Upper lobe of right lung (tissue), 1 donor: ENCODE measurements around the gene PLBD2. TPM values are rescaled to one million over a fixed set of nuclear protein-coding genes. Genes with fewer than 3 reads are reported as not detected.

Experiments used
- ATAC-seq: fragments of 200-7000 bp; cut with Tn5 transposase; one replicate; pipeline ENCODE4 v1.9.1; 2020; ENCODE audit warnings: mild to moderate bottlenecking, moderate library complexity
- DNase-seq: peaks from one replicate; pipeline ENCODE4 v3.0.0-alpha.2; 2020
- H3K27ac ChIP-seq: fragments of 200-600 bp; one replicate; pipeline ENCODE4 v1.8.0; 2022
- H3K27me3 ChIP-seq: fragments of 200-600 bp; one replicate; pipeline ENCODE4 v1.8.0; 2022; ENCODE audit warnings: mild to moderate bottlenecking
- H3K36me3 ChIP-seq: fragments of 200-600 bp; one replicate; pipeline ENCODE4 v1.8.0; 2022
- H3K4me1 ChIP-seq: fragments of 200-600 bp; one replicate; pipeline ENCODE4 v1.8.0; 2022
- H3K4me3 ChIP-seq: fragments of 200-600 bp; one replicate; pipeline ENCODE4 v1.8.0; 2022; ENCODE audit warnings: mild to moderate bottlenecking
- H3K9me3 ChIP-seq: fragments of 200-600 bp; one replicate; pipeline ENCODE4 v1.8.0; 2022
- intact Hi-C: fragments of 100-400 bp; cut with DNase I; formaldehyde crosslinking; loops from one replicate; pipeline ENCODE4 v1.11.0; 2022
- total RNA-seq: library from RNA; stranded (reverse); fragmentation: NEBNext Ultra II Directional; extraction: Animal tissue kit (Norgen Biotek cat#: 25700); gene quantifications from one replicate; pipeline ENCODE4 v1.2.1, GENCODE V29; 2021
- TF ChIP-seq, protein P1 (sequence below): fragments of 200-600 bp; IDR thresholded peaks from one replicate; pipeline ENCODE4 v1.8.0; 2022; ENCODE audit warnings: antibody characterized with exemption
- donor health status: DM: no; HTN: yes; CAD: no; lungs with severe emphysema.

PLBD2 gene
- total RNA-seq, 1 donor from 2014 or later, result 41.0 TPM

DNA sequence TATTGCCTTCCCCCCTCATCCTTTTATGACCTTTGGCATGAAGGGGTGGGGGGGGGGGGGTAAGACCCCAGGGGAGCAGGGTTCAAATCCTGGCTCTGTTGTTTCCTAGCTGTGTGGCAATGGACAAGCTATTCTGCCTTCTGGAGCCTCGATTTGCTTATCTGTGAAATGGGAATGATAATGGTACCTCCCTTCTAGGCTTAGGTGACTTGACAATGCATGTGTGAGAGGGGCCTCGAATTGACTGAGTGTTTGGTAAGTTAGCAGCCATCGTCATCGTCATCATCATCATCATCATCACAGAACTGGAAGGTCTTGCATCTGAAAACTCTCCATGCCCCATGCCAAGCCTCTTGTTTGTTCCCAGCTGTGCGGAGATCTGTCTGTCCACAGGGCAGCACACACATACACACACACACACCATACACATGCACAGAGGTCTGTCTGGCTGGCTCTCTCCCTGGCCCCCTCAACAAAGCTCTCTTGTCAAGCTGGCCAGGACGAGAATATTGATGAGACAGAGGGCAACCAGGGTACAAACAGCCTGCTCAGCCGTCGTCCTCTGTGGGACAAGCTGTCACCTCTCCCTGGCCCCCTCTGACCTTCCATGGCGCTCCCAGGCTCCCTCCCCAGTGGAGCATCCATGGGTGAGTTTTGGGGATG, 51.2 kb downstream of the PLBD2 start:
- Histone ChIP-seq H3K27ac (no peak overlapping the region), H3K27me3 (peaks cover 5% of the 10 kb centered on the region), H3K36me3 (no peaks in the 10 kb centered on the region), H3K9me3 (no peaks in the 10 kb centered on the region), H3K4me1 (peaks cover 1% of the 10 kb centered on the region), H3K4me3 (no peak overlapping the region)
- DNase-seq (no peak), ATAC-seq (no peak)
- TF ChIP-seq, protein P1, sequence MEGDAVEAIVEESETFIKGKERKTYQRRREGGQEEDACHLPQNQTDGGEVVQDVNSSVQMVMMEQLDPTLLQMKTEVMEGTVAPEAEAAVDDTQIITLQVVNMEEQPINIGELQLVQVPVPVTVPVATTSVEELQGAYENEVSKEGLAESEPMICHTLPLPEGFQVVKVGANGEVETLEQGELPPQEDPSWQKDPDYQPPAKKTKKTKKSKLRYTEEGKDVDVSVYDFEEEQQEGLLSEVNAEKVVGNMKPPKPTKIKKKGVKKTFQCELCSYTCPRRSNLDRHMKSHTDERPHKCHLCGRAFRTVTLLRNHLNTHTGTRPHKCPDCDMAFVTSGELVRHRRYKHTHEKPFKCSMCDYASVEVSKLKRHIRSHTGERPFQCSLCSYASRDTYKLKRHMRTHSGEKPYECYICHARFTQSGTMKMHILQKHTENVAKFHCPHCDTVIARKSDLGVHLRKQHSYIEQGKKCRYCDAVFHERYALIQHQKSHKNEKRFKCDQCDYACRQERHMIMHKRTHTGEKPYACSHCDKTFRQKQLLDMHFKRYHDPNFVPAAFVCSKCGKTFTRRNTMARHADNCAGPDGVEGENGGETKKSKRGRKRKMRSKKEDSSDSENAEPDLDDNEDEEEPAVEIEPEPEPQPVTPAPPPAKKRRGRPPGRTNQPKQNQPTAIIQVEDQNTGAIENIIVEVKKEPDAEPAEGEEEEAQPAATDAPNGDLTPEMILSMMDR, result no peak
- intact Hi-C loops, result no loop called here

DNA sequence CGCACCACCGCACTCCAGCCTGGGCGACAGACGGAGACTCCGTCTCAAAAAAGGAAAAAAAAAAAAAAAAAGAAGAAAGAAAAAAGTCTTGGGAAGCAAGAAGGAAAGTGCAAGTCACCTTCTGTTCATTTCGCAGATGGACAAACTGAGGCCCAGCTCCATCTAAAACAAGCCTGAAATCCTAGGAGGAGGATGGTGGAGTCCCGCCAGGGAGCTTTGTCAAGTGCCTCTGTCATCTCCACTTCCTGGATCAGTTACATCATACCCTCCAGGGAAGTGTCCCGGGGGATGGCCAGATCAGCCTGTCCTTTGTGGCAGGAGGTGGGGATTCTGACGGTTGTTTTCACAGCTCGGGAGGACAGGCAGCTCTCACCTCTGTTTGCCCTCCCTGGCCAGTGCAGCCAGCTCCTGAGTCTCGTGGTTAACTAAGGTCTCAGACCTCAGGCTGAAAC, 55.1 kb downstream of the PLBD2 start:
- Histone ChIP-seq H3K36me3 (no peaks in the 10 kb centered on the region), H3K9me3 (no peaks in the 10 kb centered on the region), H3K4me3 (no peak overlapping the region), H3K27me3 (peaks cover 5% of the 10 kb centered on the region), H3K4me1 (peaks cover 6% of the 10 kb centered on the region), H3K27ac (no peak overlapping the region)
- peak; percentile 34 for ATAC-seq
- intact Hi-C loops, result no loop called here
- TF ChIP-seq, protein P1, result no peak
- DNase-seq, result no peak

DNA sequence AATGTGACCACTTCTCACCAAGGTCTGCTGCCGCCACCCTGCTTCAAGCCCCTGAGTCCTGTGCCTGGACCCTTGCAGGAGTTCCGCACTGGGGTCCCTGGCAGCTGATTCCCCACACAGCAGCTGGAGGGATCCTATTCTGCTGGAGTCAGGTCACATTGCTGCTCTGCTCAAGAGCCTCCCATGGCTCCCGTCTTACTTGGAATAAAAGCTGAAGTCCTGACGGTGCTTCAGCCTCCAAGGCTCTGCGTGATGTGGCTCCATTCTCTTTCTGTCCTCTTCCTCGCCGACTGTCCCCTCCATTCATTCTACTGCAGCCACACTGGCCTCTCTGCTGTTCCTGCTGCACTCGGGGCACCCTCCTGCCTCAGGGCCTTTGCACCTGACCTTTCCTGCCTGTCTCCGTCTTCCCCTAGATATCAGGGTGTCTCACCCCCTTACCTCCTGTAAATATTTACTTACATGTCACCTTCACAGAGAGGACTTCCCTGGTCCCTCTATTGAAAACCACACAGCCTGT, 56.2 kb downstream of the PLBD2 start:
- DNase-seq (no peak), ATAC-seq (no peak)
- TF ChIP-seq, protein P1, result no peak
- Histone ChIP-seq H3K27ac (no peak overlapping the region), H3K9me3 (no peaks in the 10 kb centered on the region), H3K4me1 (peaks cover 13% of the 10 kb centered on the region), H3K27me3 (peaks cover 5% of the 10 kb centered on the region), H3K4me3 (no peak overlapping the region), H3K36me3 (no peaks in the 10 kb centered on the region)
- intact Hi-C loops, result no loop called here

DNA sequence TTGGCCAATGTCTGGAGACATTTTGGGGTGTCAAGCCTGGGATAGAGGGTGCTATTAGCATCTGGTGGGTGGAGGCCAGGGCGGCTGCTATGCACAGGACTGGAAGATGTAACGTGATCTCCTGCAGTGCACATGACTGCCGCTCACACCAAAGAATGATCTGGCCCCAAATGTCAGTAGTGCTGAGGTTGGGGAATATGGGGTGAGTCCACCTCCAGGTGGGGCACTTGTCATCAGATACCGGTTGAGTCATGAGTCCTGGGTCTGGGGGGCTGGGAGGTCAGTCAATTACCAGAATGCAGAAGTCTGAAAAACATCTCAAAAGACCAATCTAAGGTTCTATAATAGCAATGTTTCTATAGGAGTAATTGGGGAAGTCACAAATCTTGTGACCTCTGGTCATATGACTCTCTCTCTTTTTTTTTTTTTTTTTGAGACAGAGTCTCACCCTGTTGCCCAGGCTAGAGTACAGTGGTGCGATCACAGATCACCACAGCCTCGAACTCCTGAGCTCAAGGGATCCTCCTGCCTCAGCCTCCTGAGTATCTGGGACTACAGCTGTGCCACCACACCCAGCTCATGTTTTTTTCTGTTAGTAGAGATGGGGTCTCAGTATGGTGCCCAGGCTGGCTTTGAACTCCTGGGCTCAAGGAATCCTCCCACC, 57.8 kb downstream of the PLBD2 start:
- H3K27me3 ChIP-seq, result no peaks in the 10 kb centered on the region
- DNase-seq, result no peak
- intact Hi-C loops, result no loop called here
- no peak overlapping the region for H3K27ac ChIP-seq
- ATAC-seq, result peak; percentile 52
- TF ChIP-seq, protein P1, result no peak
- no peaks in the 10 kb centered on the region for H3K36me3 ChIP-seq
- no peak overlapping the region for H3K4me3 ChIP-seq
- peaks cover 13% of the 10 kb centered on the region for H3K4me1 ChIP-seq
- no peaks in the 10 kb centered on the region for H3K9me3 ChIP-seq

DNA sequence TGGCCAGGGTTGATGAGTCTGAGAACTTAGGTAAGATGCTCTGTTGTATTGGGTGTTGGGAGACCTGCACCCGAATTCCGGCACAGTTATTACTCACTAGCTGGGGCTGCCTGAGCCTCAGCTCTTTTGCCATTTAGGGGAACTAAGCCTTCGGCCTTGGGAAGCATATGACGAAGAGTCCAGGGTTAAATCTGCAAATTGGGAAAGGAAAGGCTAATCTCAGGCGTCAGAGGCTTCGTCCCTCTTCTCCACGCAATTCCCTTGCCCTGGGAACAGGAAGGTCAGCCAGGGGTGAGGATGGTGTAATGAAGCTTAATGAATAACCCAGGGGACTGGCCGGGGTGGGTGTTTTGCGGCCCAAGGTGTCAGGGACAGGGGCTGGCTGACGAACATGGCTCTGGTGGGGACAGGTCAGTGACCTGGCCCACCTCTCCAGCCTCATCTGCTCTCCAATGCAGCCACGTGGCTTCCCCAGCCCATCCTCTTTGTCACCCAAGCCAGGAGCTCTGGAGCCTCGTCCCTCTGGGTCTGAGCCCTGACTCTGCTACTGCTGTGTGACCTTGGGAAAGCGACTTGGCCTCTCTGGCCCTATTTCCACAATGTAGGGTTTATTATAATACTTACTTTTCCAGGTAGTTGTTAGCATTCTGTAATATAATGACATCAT, 60.0 kb downstream of the PLBD2 start:
- Histone ChIP-seq H3K36me3 (no peaks in the 10 kb centered on the region), H3K4me1 (peaks cover 24% of the 10 kb centered on the region), H3K27me3 (no peaks in the 10 kb centered on the region), H3K27ac (no peak overlapping the region), H3K4me3 (no peak overlapping the region), H3K9me3 (no peaks in the 10 kb centered on the region)
- intact Hi-C loops, result no loop called here
- ATAC-seq (peak; percentile 31), DNase-seq (peak; percentile 72)
- TF ChIP-seq, protein P1, result no peak
